Renal cortex interstitium (tissue), 11 donors: ENCODE results near the gene PIH1D2. TPM values are rescaled to one million over a fixed set of nuclear protein-coding genes. Genes with fewer than 3 reads are reported as not detected.
A peak's percentile ranks its signal among the peaks of the same experiment; 100 is the strongest.
"Not testable (repeated sequence)": the region's sequence is repeated elsewhere in the genome, so short reads cannot be mapped to it uniquely, and the experiment has no call there.

Experiments used
- DNase-seq, 11 donors: peaks; one replicate each; pipeline ENCODE4 v3.0.0-alpha.2; 2013; ENCODE audit warnings: low read depth in 9 of 11, low spot score in 4 of 11; ENCODE audit errors: extremely low read depth in 1 of 11
- polyA plus RNA-seq, 3 donors: library from polyadenylated mRNA; unstranded; fragments of 120-200 nt; gene quantifications; one replicate each; pipeline ENCODE4 v1.2.1, GENCODE V29; 2013; ENCODE audit not compliant: insufficient read length in 3 of 3

PIH1D2 gene
- polyA plus RNA-seq, 3 donors, result 7.4 to 11.7 (median 11.2) TPM

GRCh38 chr11:112085822-112086421 lies 12.1 kb upstream of the PIH1D2 start:
- peak in 5 of 11 donors; percentile 2 to 17 (median 12) for DNase-seq

GRCh38 chr11:112082729-112083128 lies 8.9 kb upstream of the PIH1D2 start:
- no peak for DNase-seq

- DNase-seq, result no peak
Observed at GRCh38 chr11:112062923-112063322, 10.9 kb downstream of the PIH1D2 start.

GRCh38 chr11:112058103-112058502 lies 15.7 kb downstream of the PIH1D2 start:
- DNase-seq, result no peak

- DNase-seq, result no peak
Observed at GRCh38 chr11:112057170-112057569, 16.6 kb downstream of the PIH1D2 start.

GRCh38 chr11:112051768-112052167 lies 22.0 kb downstream of the PIH1D2 start:
- no peak for DNase-seq

- DNase-seq, result no peak
Observed at GRCh38 chr11:112050721-112051120, 23.1 kb downstream of the PIH1D2 start.

GRCh38 chr11:112049777-112050176 lies 24.0 kb downstream of the PIH1D2 start:
- no peak for DNase-seq

- DNase-seq, result not testable (repeated sequence)
Observed at GRCh38 chr11:112048256-112048655, 25.6 kb downstream of the PIH1D2 start.

- not testable (repeated sequence) for DNase-seq
Observed at GRCh38 chr11:112046647-112047046, 27.2 kb downstream of the PIH1D2 start.

- DNase-seq, result no peak
Observed at GRCh38 chr11:112044961-112045360, 28.9 kb downstream of the PIH1D2 start.

- DNase-seq, result no peak
Observed at GRCh38 chr11:112042961-112043304, 30.9 kb downstream of the PIH1D2 start.

- no peak for DNase-seq
Observed at GRCh38 chr11:112042161-112042960, 31.5 kb downstream of the PIH1D2 start.

GRCh38 chr11:112037527-112037926 lies 36.3 kb downstream of the PIH1D2 start:
- DNase-seq, result no peak

GRCh38 chr11:112033902-112034301 lies 39.9 kb downstream of the PIH1D2 start:
- no peak for DNase-seq

- no peak for DNase-seq
Observed at GRCh38 chr11:112029460-112029859, 44.4 kb downstream of the PIH1D2 start.

- DNase-seq, result not testable (repeated sequence)
Observed at GRCh38 chr11:112026784-112027410, 46.9 kb downstream of the PIH1D2 start.

- DNase-seq, result peak in 4 of 11 donors; percentile 1 to 9 (median 5)
Observed at GRCh38 chr11:112025707-112026106, 48.1 kb downstream of the PIH1D2 start.

GRCh38 chr11:112024773-112025678 lies 48.8 kb downstream of the PIH1D2 start, which contains the start of gene DLAT:
TSS of gene DLAT (plus strand) at chr11:112025408. CDS start at chr11:112025473, 65 bp downstream.
- DNase-seq, result peak; percentile 67 to 90 (median 79)
